K562 (cell line): ENCODE data around the gene CD302. TPM values are rescaled to one million over a fixed set of nuclear protein-coding genes. Genes with fewer than 3 reads are reported as not detected.

Experiments used
- ATAC-seq: fragments of 200-7000 bp; cut with Tn5 transposase; 3 replicates; pipeline ENCODE4 v1.9.1; 2020; ENCODE audit warnings: moderate library complexity
- BruUV-seq: library from RNA; stranded (reverse); fragments of 400-500 nt; replicated peaks from 2 replicates; lab custom pipeline; 2021; lab: Mats Ljungman, UMichigan
- CTCF ChIA-PET: fragments of 300-600 bp; formaldehyde crosslinking; extraction: SDS; loops from one replicate; lab custom pipeline; 2021; ENCODE audit warnings: low intra/inter-chr PET ratio; lab: Yijun Ruan, JAX
- POLR2A ChIA-PET: fragments of 300-600, 350-650 bp; sonication (Branson Sonifier 250); formaldehyde crosslinking; extraction: SDS; loops from one replicate; lab custom pipeline; 2021; ENCODE audit warnings: antibody characterized with exemption, inconsistent platforms; lab: Yijun Ruan, JAX
- DNase-seq, 4 experiments: peaks; one replicate each; pipeline versions ENCODE4 v3.0.0 to v3.0.0-alpha.2; 2011 to 2018; ENCODE audit warnings: low spot score in 3 of 4, mixed read lengths in 3 of 4; ENCODE audit errors: extremely low read depth in 1 of 4
- FAIRE-seq: peaks from 2 replicates; lab custom pipeline; 2011; peaks lifted over from hg19 to GRCh38; lab: Jason Lieb, UNC
- H2AFZ ChIP-seq: 2 replicates; pipeline ENCODE4 v1.6.0; 2011; ENCODE audit warnings: low read depth, low read length, control low read depth, inconsistent platforms
- H3K27ac ChIP-seq: fragments of 200-600 bp; 3 replicates; pipeline ENCODE4 v1.8.0; 2011; ENCODE audit warnings: low read depth, mild to moderate bottlenecking, control low read depth, inconsistent platforms, low read length, moderate library complexity, mixed read lengths; ENCODE audit errors: extremely low read depth
- H3K27me3 ChIP-seq, 2 experiments: fragments of 300-600 bp in 1 of 2; 2 replicates in 1 of 2; 3 replicates in 1 of 2; pipeline versions ENCODE4 v1.6.0 to v1.8.0; 2011; ENCODE audit warnings: inconsistent platforms in 2 of 2, low read length in 2 of 2, mild to moderate bottlenecking in 1 of 2, mixed read lengths in 1 of 2, moderate library complexity in 1 of 2; ENCODE audit not compliant: control insufficient read depth in 2 of 2, insufficient read depth in 2 of 2
- H3K36me3 ChIP-seq: fragments of 300-600 bp; 3 replicates; pipeline ENCODE4 v1.8.0; 2011; ENCODE audit warnings: mild to moderate bottlenecking, low read length, inconsistent platforms; ENCODE audit not compliant: control insufficient read depth, insufficient read depth
- H3K4me1 ChIP-seq, 2 experiments: fragments of 200-600 bp in 1 of 2; replicated peaks in 1 of 2; 2 replicates in 1 of 2; 3 replicates in 1 of 2; pipeline versions ENCODE4 v1.5.1 to v1.8.0; 2011; ENCODE audit warnings: inconsistent platforms in 2 of 2, low read length in 2 of 2, mild to moderate bottlenecking in 1 of 2, mixed read lengths in 1 of 2, moderate library complexity in 1 of 2; ENCODE audit not compliant: control insufficient read depth in 2 of 2, insufficient read depth in 2 of 2
- H3K4me2 ChIP-seq: 2 replicates; pipeline ENCODE4 v1.6.1; 2011; ENCODE audit warnings: low read length, control low read depth, inconsistent platforms, mixed read lengths; ENCODE audit not compliant: insufficient read depth
- H3K4me3 ChIP-seq: fragments of 200-600 bp; sonication (generic), shearing (Covaris generic); 2 replicates; pipeline ENCODE4 v1.5.1; 2016; ENCODE audit warnings: control low read depth, inconsistent platforms
- H3K79me2 ChIP-seq: fragments of 200-600 bp; 3 replicates; pipeline ENCODE4 v1.8.0; 2011; ENCODE audit warnings: low read length, inconsistent platforms; ENCODE audit not compliant: control insufficient read depth, insufficient read depth
- H3K9ac ChIP-seq, 2 experiments: 2 replicates each; pipeline versions ENCODE4 v1.6.0 to v1.6.1; 2011; ENCODE audit warnings: low read depth in 2 of 2, low read length in 2 of 2, control low read depth in 1 of 2, inconsistent platforms in 1 of 2, mild to moderate bottlenecking in 1 of 2, mixed read lengths in 1 of 2; ENCODE audit not compliant: insufficient read depth in 1 of 2
- H3K9me1 ChIP-seq: one replicate; pipeline ENCODE4 v1.6.0; 2011; ENCODE audit warnings: inconsistent platforms, mild to moderate bottlenecking, low read length, moderate library complexity; ENCODE audit not compliant: control insufficient read depth, insufficient read depth
- H3K9me3 ChIP-seq: replicated peaks from 2 replicates; pipeline ENCODE4 v1.5.1; 2011; ENCODE audit warnings: low read depth, low read length, inconsistent platforms; ENCODE audit not compliant: control insufficient read depth, insufficient read depth
- H4K20me1 ChIP-seq: replicated peaks from 2 replicates; pipeline ENCODE4 v1.6.1; 2011; ENCODE audit warnings: low read length, inconsistent platforms, mixed read lengths; ENCODE audit not compliant: control insufficient read depth, insufficient read depth
- BRD9 ChIP-seq: fragments of 450-650 bp; IDR thresholded peaks from 2 replicates; pipeline ENCODE4 v1.6.1; 2018; ENCODE audit warnings: low read depth; ENCODE audit not compliant: partially characterized antibody
- C11orf30 ChIP-seq: fragments of 450-650 bp; IDR thresholded peaks from 2 replicates; pipeline ENCODE4 v1.6.1; 2016; ENCODE audit warnings: low read depth, mild to moderate bottlenecking
- CGGBP1 ChIP-seq: fragments of 250-450 bp; sonication (Bioruptor Pico); IDR thresholded peaks from 2 replicates; pipeline ENCODE4 v1.9.0; 2021; ENCODE audit warnings: mild to moderate bottlenecking
- CHD2 ChIP-seq: IDR thresholded peaks from 2 replicates; pipeline ENCODE4 v1.6.1; 2011; ENCODE audit warnings: low read depth, low read length
- DACH1 ChIP-seq: fragments of 450-650 bp; IDR thresholded peaks from 2 replicates; pipeline ENCODE4 v1.6.1; 2018; ENCODE audit not compliant: partially characterized antibody
- E2F8 ChIP-seq: fragments of 450-650 bp; IDR thresholded peaks from 2 replicates; pipeline ENCODE4 v1.7.1; 2018; ENCODE audit warnings: mild to moderate bottlenecking, low read depth; ENCODE audit not compliant: partially characterized antibody
- E4F1 ChIP-seq: fragments of 250-450 bp; sonication (Bioruptor Pico); IDR thresholded peaks from 2 replicates; pipeline ENCODE4 v1.5.0; 2021; ENCODE audit warnings: mild to moderate bottlenecking, borderline replicate concordance
- GATA2 ChIP-seq: sonication (generic); formaldehyde crosslinking; IDR thresholded peaks from 2 replicates; pipeline ENCODE4 v1.4.0; 2020; ENCODE audit warnings: mild to moderate bottlenecking, missing genetic modification reagents
- KHSRP ChIP-seq: fragments of 450-650 bp; IDR thresholded peaks from 2 replicates; pipeline ENCODE4 v1.6.1; 2017
- MTA3 ChIP-seq: fragments of 450-650 bp; formaldehyde crosslinking; IDR thresholded peaks from 2 replicates; pipeline ENCODE4 v1.6.1; 2017; ENCODE audit warnings: mild to moderate bottlenecking, borderline replicate concordance
- RBM14 ChIP-seq: fragments of 200-400 bp; formaldehyde crosslinking; IDR thresholded peaks from 2 replicates; pipeline ENCODE4 v1.6.1; 2018; ENCODE audit warnings: low read depth, mild to moderate bottlenecking, low read length, moderate library complexity, borderline replicate concordance; ENCODE audit not compliant: insufficient read depth
- RFX1 ChIP-seq: fragments of 450-650 bp; IDR thresholded peaks from 2 replicates; pipeline ENCODE4 v1.6.1; 2016; ENCODE audit warnings: mild to moderate bottlenecking, moderate library complexity
- TAF15 ChIP-seq: fragments of 200-400 bp; formaldehyde crosslinking; IDR thresholded peaks from 2 replicates; pipeline ENCODE4 v1.6.1; 2017; ENCODE audit warnings: mild to moderate bottlenecking, low read depth, low read length, moderate library complexity
- ZNF316 ChIP-seq: fragments of 450-650 bp; IDR thresholded peaks from 2 replicates; pipeline ENCODE4 v1.6.1; 2016
- ZNF436 ChIP-seq: fragments of 250-450, 450-650 bp; sonication (Bioruptor Pico); formaldehyde crosslinking; IDR thresholded peaks from 2 replicates; pipeline ENCODE4 v1.7.0; 2020; ENCODE audit warnings: mild to moderate bottlenecking
- ZNF57 ChIP-seq: fragments of 450-650 bp; formaldehyde crosslinking; IDR thresholded peaks from 2 replicates; pipeline ENCODE4 v1.4.0; 2020; ENCODE audit warnings: mild to moderate bottlenecking, moderate library complexity
- ZNF699 ChIP-seq: fragments of 250-450 bp; sonication (Bioruptor Pico); IDR thresholded peaks from 2 replicates; pipeline ENCODE4 v1.8.0; 2021; ENCODE audit warnings: mild to moderate bottlenecking, moderate library complexity; ENCODE audit not compliant: insufficient replicate concordance
- WGBS: fragments of 100-300 bp; shearing (Covaris generic); methylation state at CpG from one replicate; pipeline ENCODE4 v1.1.6; 2016; ENCODE audit warnings: low coverage, mixed read lengths; ENCODE audit not compliant: insufficient coverage; ENCODE audit errors: missing lambda C conversion rate; 5-methylcytosine and 5-hydroxymethylcytosine counted together
- in situ Hi-C: fragments of 300-500 bp; cut with MboI; formaldehyde crosslinking; loops from 4 replicates; pipeline ENCODE4 v1.15.0; 2018; ENCODE audit warnings: inconsistent platforms, mixed read lengths
- intact Hi-C: fragments of 100-400 bp; cut with micrococcal nuclease; formaldehyde crosslinking; loops from 2 replicates; pipeline ENCODE4 v1.14.2; 2022
- polyA plus RNA-seq, 8 experiments: library from polyadenylated mRNA; depleted of rRNA in 4 of 8; stranded (reverse) in 5 of 8; unstranded in 3 of 8; fragments of >200 nt; fragmentation: Nextera tagmentation in 2 of 8; fragmentation: Illumina TruSeq in 1 of 8; extraction: Ambion mirVana in 2 of 8; extraction: Trizol in 1 of 8; gene quantifications; 2 replicates each; pipeline versions ENCODE4 v1.2.1 to v1.2.3, GENCODE V29; 2011 to 2014; ENCODE audit warnings: inconsistent platforms in 1 of 8, missing spikeins in 1 of 8
- total RNA-seq, 7 experiments: library from RNA; depleted of rRNA in 6 of 7; stranded (reverse); fragments of >200 nt in 6 of 7; fragmentation: Illumina TruSeq in 2 of 7; extraction: Trizol in 2 of 7; gene quantifications; 2 replicates each; pipeline versions ENCODE4 v1.2.1 to v1.2.3, GENCODE V29; 2011 to 2021; ENCODE audit warnings: low replicate concordance in 1 of 7

The CD302 gene
- total and polyA plus RNA-seq, 9 of the 15 experiments (the other 6 are each of a cell fraction or from before 2014, with no cell fraction given) = 0.03 to 0.07 (median 0.04) TPM; not detected in 5

- TF ChIP-seq RBM14 (0 out of 2 replicates have a peak, but pooled peaks have one; percentile 44), E4F1 (CRISPR knock-in tag) (no peak)
Observed at GRCh38 chr2:159797543-159798375, at the start of gene CD302 (continued).

GRCh38 chr2:159846564-159846963, 48.6 kb upstream of the CD302 start:
- Histone ChIP-seq H3K9ac (no peak overlapping the region), H3K4me1 (no peaks in the 10 kb centered on the region), H3K9me3 (no peaks in the 10 kb centered on the region), H3K4me3 (no peak overlapping the region), H2AFZ (no peak overlapping the region), H3K27me3 (no peaks in the 10 kb centered on the region), H3K36me3 (no peaks in the 10 kb centered on the region), H4K20me1 (no peaks in the 10 kb centered on the region), H3K4me2 (no peak overlapping the region), H3K27ac (no peak overlapping the region)
- CTCF ChIA-PET = no interaction called here
- no peak for ATAC-seq
- 0% methylated on average over 2 of the region's 2 CpGs for WGBS
- POLR2A ChIA-PET = no interaction called here
- DNase-seq = no peak
- intact Hi-C loops = no loop called here
- TF ChIP-seq ZNF436 (CRISPR knock-in tag) (no peak), E2F8 (no peak), ZNF699 (CRISPR knock-in tag) (no peak), CHD2 (no peak), MTA3 (no peak), ZNF316 (peak; percentile 86), ZNF57 (CRISPR knock-in tag) (no peak), C11orf30 (peak; percentile 60; the same call in 1 of the 2 replicates), RFX1 (no peak), GATA2 (CRISPR knock-in tag) (no peak), TAF15 (no peak), KHSRP (no peak), BRD9 (no peak), DACH1 (no peak), CGGBP1 (CRISPR knock-in tag) (no peak)
- TF ChIP-seq, all 486 proteins: peak for 2
- Histone ChIP-seq H3K79me2 (no peaks in the 10 kb centered on the region), H3K9me1 (no peaks in the 10 kb centered on the region)
- in situ Hi-C loops = no loop called here
- no TSS peak for BruUV-seq
- no peak for FAIRE-seq
